Measurements from ENCODE around the gene LSM3.

The LSM3 gene

GRCh38 chr3:14237457-14237856, 58.8 kb downstream of the LSM3 start:
- peaks cover 8% of the 10 kb centered on the region for H3K9me3 ChIP-seq (ENCODE audit: control insufficient read depth, low read length)
- H3K4me2 ChIP-seq (ENCODE audit: low read length, poor library complexity, severe bottlenecking) = no peak overlapping the region
- H2BK120ac ChIP-seq (ENCODE audit: low read depth, low read length) = no peak overlapping the region
- H4K91ac ChIP-seq (ENCODE audit: low read length) = no peak overlapping the region
- H3K79me1 ChIP-seq (replicated peaks; ENCODE audit: low read length, poor library complexity, severe bottlenecking) = no peaks in the 10 kb centered on the region
- H3K36me3 ChIP-seq (ENCODE audit: control insufficient read depth in 1 of 2, insufficient read depth in 2 of 2, low read depth in 1 of 2, low read length in 2 of 2) = no peaks in the 10 kb centered on the region
- no peak for DNase-seq
- H3K4me3 ChIP-seq (ENCODE audit: insufficient read depth in 1 of 2, low read depth in 1 of 2, low read length in 2 of 2) = no peak overlapping the region
- no peak overlapping the region for H2BK5ac ChIP-seq (ENCODE audit: low read depth, low read length, poor library complexity, severe bottlenecking)
- WGBS = 92% methylated on average over 6 of the region's 6 CpGs
- no peak overlapping the region for H2AFZ ChIP-seq (ENCODE audit: low read depth, low read length)
- H3K23ac ChIP-seq (ENCODE audit: low read length in 2 of 2) = no peak overlapping the region
- H3K9ac ChIP-seq (ENCODE audit: low read length) = no peak overlapping the region
- H2BK12ac ChIP-seq (ENCODE audit: low read length in 2 of 2) = no peak overlapping the region
- H3K4ac ChIP-seq (ENCODE audit: low read depth in 1 of 2, low read length in 2 of 2) = no peak overlapping the region
- no peak overlapping the region for H2BK15ac ChIP-seq (ENCODE audit: low read depth, poor library complexity, severe bottlenecking)
- H3K27me3 ChIP-seq (ENCODE audit: control insufficient read depth in 1 of 2, insufficient read depth in 1 of 2, low read length in 2 of 2) = peaks cover 0 to 28% of the 10 kb centered on the region in 2 experiments
- H3K18ac ChIP-seq (ENCODE audit: low read depth in 1 of 2, low read length in 2 of 2) = no peak overlapping the region
- no peak overlapping the region for H4K8ac ChIP-seq (ENCODE audit: low read length)
- H3K4me1 ChIP-seq (ENCODE audit: control insufficient read depth, insufficient read depth, low read depth, low read length) = peaks cover 4% of the 10 kb centered on the region
- H2AK5ac ChIP-seq (ENCODE audit: low read length, severe bottlenecking) = no peak overlapping the region
- H3K14ac ChIP-seq (ENCODE audit: low read length in 2 of 2) = no peak overlapping the region
- H3K27ac ChIP-seq (ENCODE audit: low read length, poor library complexity, severe bottlenecking) = no peak overlapping the region

GRCh38 chr3:14238356-14238755, 59.7 kb downstream of the LSM3 start:
- H4K8ac ChIP-seq (ENCODE audit: low read length) = no peak overlapping the region
- no peak overlapping the region for H3K4me3 ChIP-seq (ENCODE audit: insufficient read depth in 1 of 2, low read depth in 1 of 2, low read length in 2 of 2)
- H3K4me2 ChIP-seq (ENCODE audit: low read length, poor library complexity, severe bottlenecking) = no peak overlapping the region
- H2BK120ac ChIP-seq (ENCODE audit: low read depth, low read length) = no peak overlapping the region
- no peaks in the 10 kb centered on the region for H3K79me1 ChIP-seq (replicated peaks; ENCODE audit: low read length, poor library complexity, severe bottlenecking)
- H4K91ac ChIP-seq (ENCODE audit: low read length) = no peak overlapping the region
- H3K9ac ChIP-seq (ENCODE audit: low read length) = no peak overlapping the region
- WGBS = over 99% methylated on average over 7 of the region's 7 CpGs
- H3K27ac ChIP-seq (ENCODE audit: low read length, poor library complexity, severe bottlenecking) = no peak overlapping the region
- peaks cover 7% of the 10 kb centered on the region for H3K9me3 ChIP-seq (ENCODE audit: control insufficient read depth, low read length)
- no peak overlapping the region for H2AFZ ChIP-seq (ENCODE audit: low read depth, low read length)
- H3K36me3 ChIP-seq (ENCODE audit: control insufficient read depth in 1 of 2, insufficient read depth in 2 of 2, low read depth in 1 of 2, low read length in 2 of 2) = no peaks in the 10 kb centered on the region
- no peak overlapping the region for H2BK15ac ChIP-seq (ENCODE audit: low read depth, poor library complexity, severe bottlenecking)
- DNase-seq = no peak
- H3K18ac ChIP-seq (ENCODE audit: low read depth in 1 of 2, low read length in 2 of 2) = no peak overlapping the region
- H3K23ac ChIP-seq (ENCODE audit: low read length in 2 of 2) = no peak overlapping the region
- no peak overlapping the region for H2BK12ac ChIP-seq (ENCODE audit: low read length in 2 of 2)
- no peak overlapping the region for H3K14ac ChIP-seq (ENCODE audit: low read length in 2 of 2)
- no peak overlapping the region for H2AK5ac ChIP-seq (ENCODE audit: low read length, severe bottlenecking)
- H3K4me1 ChIP-seq (ENCODE audit: control insufficient read depth, insufficient read depth, low read depth, low read length) = peaks cover 1% of the 10 kb centered on the region
- H3K4ac ChIP-seq (ENCODE audit: low read depth in 1 of 2, low read length in 2 of 2) = no peak overlapping the region
- no peak overlapping the region for H2BK5ac ChIP-seq (ENCODE audit: low read depth, low read length, poor library complexity, severe bottlenecking)
- H3K27me3 ChIP-seq (ENCODE audit: control insufficient read depth in 1 of 2, insufficient read depth in 1 of 2, low read length in 2 of 2) = peaks cover 0 to 28% of the 10 kb centered on the region in 2 experiments

DNA sequence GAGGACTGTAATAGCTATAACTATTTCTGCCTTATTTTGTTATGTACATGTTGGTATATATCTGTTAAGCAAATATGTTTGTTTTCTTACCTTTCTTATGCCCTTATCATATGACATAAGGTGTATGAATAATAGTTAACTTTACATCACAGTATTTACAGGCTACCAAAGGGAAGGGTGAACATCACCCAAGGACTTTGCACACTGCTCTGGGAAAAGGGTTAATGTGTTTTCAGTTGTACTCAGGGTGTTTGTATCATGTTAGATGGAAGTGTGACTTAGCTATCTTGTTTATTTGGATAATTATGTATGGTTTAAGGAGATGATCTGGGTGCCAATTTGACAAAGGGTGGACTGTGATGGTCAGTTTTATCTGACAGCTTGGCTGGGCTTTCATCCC, 60.3 kb downstream of the LSM3 start:
- no peak overlapping the region for H3K9ac ChIP-seq (ENCODE audit: low read length)
- H2BK12ac ChIP-seq (ENCODE audit: low read length in 2 of 2) = no peak overlapping the region
- H3K27ac ChIP-seq (ENCODE audit: low read length, poor library complexity, severe bottlenecking) = no peak overlapping the region
- H3K27me3 ChIP-seq (ENCODE audit: control insufficient read depth in 1 of 2, insufficient read depth in 1 of 2, low read length in 2 of 2) = peaks cover 0 to 32% of the 10 kb centered on the region in 2 experiments
- H3K79me1 ChIP-seq (replicated peaks; ENCODE audit: low read length, poor library complexity, severe bottlenecking) = no peaks in the 10 kb centered on the region
- no peaks in the 10 kb centered on the region for H3K36me3 ChIP-seq (ENCODE audit: control insufficient read depth in 1 of 2, insufficient read depth in 2 of 2, low read depth in 1 of 2, low read length in 2 of 2)
- H3K4me3 ChIP-seq (ENCODE audit: insufficient read depth in 1 of 2, low read depth in 1 of 2, low read length in 2 of 2) = no peak overlapping the region
- no peak overlapping the region for H4K91ac ChIP-seq (ENCODE audit: low read length)
- no peak overlapping the region for H2BK5ac ChIP-seq (ENCODE audit: low read depth, low read length, poor library complexity, severe bottlenecking)
- H3K4me2 ChIP-seq (ENCODE audit: low read length, poor library complexity, severe bottlenecking) = no peak overlapping the region
- no peak overlapping the region for H3K23ac ChIP-seq (ENCODE audit: low read length in 2 of 2)
- no peak overlapping the region for H2AFZ ChIP-seq (ENCODE audit: low read depth, low read length)
- no peak overlapping the region for H2BK120ac ChIP-seq (ENCODE audit: low read depth, low read length)
- H2BK15ac ChIP-seq (ENCODE audit: low read depth, poor library complexity, severe bottlenecking) = no peak overlapping the region
- no peak overlapping the region for H3K14ac ChIP-seq (ENCODE audit: low read length in 2 of 2)
- no peak overlapping the region for H3K4ac ChIP-seq (ENCODE audit: low read depth in 1 of 2, low read length in 2 of 2)
- no peak overlapping the region for H3K18ac ChIP-seq (ENCODE audit: low read depth in 1 of 2, low read length in 2 of 2)
- H3K4me1 ChIP-seq (ENCODE audit: control insufficient read depth, insufficient read depth, low read depth, low read length) = peaks cover 1% of the 10 kb centered on the region
- no peak overlapping the region for H2AK5ac ChIP-seq (ENCODE audit: low read length, severe bottlenecking)
- H3K9me3 ChIP-seq (ENCODE audit: control insufficient read depth, low read length) = peaks cover under 1% of the 10 kb centered on the region
- DNase-seq = no peak
- H4K8ac ChIP-seq (ENCODE audit: low read length) = no peak overlapping the region

DNA sequence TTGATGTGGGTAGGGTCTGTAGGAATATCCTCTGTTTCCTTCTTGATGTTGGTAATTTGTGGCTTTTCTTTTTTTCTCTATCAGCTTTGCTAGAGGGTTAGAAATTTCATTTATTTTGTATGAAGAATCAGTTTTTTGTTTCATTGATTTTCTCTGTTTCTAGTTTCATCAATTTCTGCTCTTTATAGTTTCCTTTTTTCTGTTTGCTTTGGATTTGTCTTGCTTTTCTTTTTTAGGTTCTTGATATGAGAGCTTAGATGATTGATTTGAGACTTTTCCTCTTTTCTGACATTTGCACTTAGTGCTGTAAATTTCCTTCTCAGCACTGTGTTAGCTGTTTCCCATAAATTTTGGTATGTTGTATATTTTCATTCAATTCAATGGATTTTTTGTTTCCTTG, 61.3 kb downstream of the LSM3 start:
- Histone ChIP-seq H3K14ac (ENCODE audit: low read length in 2 of 2) (no peak overlapping the region), H3K36me3 (ENCODE audit: control insufficient read depth in 1 of 2, insufficient read depth in 2 of 2, low read depth in 1 of 2, low read length in 2 of 2) (no peaks in the 10 kb centered on the region), H3K27me3 (ENCODE audit: control insufficient read depth in 1 of 2, insufficient read depth in 1 of 2, low read length in 2 of 2) (peaks cover 0 to 37% of the 10 kb centered on the region in 2 experiments), H4K91ac (ENCODE audit: low read length) (no peak overlapping the region), H2BK5ac (ENCODE audit: low read depth, low read length, poor library complexity, severe bottlenecking) (no peak overlapping the region), H2BK15ac (ENCODE audit: low read depth, poor library complexity, severe bottlenecking) (no peak overlapping the region), H2BK120ac (ENCODE audit: low read depth, low read length) (no peak overlapping the region), H3K4me1 (ENCODE audit: control insufficient read depth, insufficient read depth, low read depth, low read length) (peaks cover 1% of the 10 kb centered on the region), H3K9ac (ENCODE audit: low read length) (no peak overlapping the region), H2AFZ (ENCODE audit: low read depth, low read length) (no peak overlapping the region), H3K4me2 (ENCODE audit: low read length, poor library complexity, severe bottlenecking) (no peak overlapping the region), H3K4me3 (ENCODE audit: insufficient read depth in 1 of 2, low read depth in 1 of 2, low read length in 2 of 2) (no peak overlapping the region), H2BK12ac (ENCODE audit: low read length in 2 of 2) (no peak overlapping the region), H3K79me1 (replicated peaks; ENCODE audit: low read length, poor library complexity, severe bottlenecking) (no peaks in the 10 kb centered on the region), H3K27ac (ENCODE audit: low read length, poor library complexity, severe bottlenecking) (no peak overlapping the region), H4K8ac (ENCODE audit: low read length) (no peak overlapping the region), H3K23ac (ENCODE audit: low read length in 2 of 2) (no peak overlapping the region), H3K9me3 (ENCODE audit: control insufficient read depth, low read length) (no peaks in the 10 kb centered on the region), H3K18ac (ENCODE audit: low read depth in 1 of 2, low read length in 2 of 2) (no peak overlapping the region), H3K4ac (ENCODE audit: low read depth in 1 of 2, low read length in 2 of 2) (no peak overlapping the region), H2AK5ac (ENCODE audit: low read length, severe bottlenecking) (no peak overlapping the region)
- no peak for DNase-seq
